HEK293T (cell line): Measurements from ENCODE around the gene KRTAP3-2.

Source experiments
- ARNT ChIP-seq: fragments of 450-650 bp; IDR thresholded peaks from 2 replicates; pipeline ENCODE4 v1.6.1; 2017; ENCODE audit warnings: mild to moderate bottlenecking
- BHLHE40 ChIP-seq: fragments of 450-650 bp; IDR thresholded peaks from 2 replicates; pipeline ENCODE4 v1.6.1; 2016; ENCODE audit warnings: mild to moderate bottlenecking, moderate library complexity, borderline replicate concordance
- CTBP1 ChIP-seq: fragments of 450-650 bp; IDR thresholded peaks from 2 replicates; pipeline ENCODE4 v1.6.1; 2016; ENCODE audit warnings: borderline replicate concordance
- ELF4 ChIP-seq: fragments of 450-650 bp; IDR thresholded peaks from 2 replicates; pipeline ENCODE4 v1.6.1; 2017; ENCODE audit warnings: antibody characterized with exemption
- FOXA1 ChIP-seq: fragments of 450-650 bp; IDR thresholded peaks from 2 replicates; pipeline ENCODE4 v1.6.1; 2016; ENCODE audit warnings: mild to moderate bottlenecking
- FOXK2 ChIP-seq: fragments of 450-650 bp; IDR thresholded peaks from 2 replicates; pipeline ENCODE4 v1.6.1; 2016; ENCODE audit warnings: mild to moderate bottlenecking
- FOXM1 ChIP-seq: fragments of 450-650 bp; IDR thresholded peaks from 2 replicates; pipeline ENCODE4 v1.6.1; 2017; ENCODE audit warnings: mild to moderate bottlenecking, borderline replicate concordance
- L3MBTL2 ChIP-seq: fragments of 450-650 bp; conservative IDR thresholded peaks from 2 replicates; pipeline ENCODE4 v1.6.1; 2016; ENCODE audit warnings: mild to moderate bottlenecking
- LEF1 ChIP-seq: fragments of 450-650 bp; IDR thresholded peaks from 2 replicates; pipeline ENCODE4 v1.6.1; 2017; ENCODE audit warnings: mild to moderate bottlenecking, borderline replicate concordance
- NFRKB ChIP-seq: fragments of 450-650 bp; IDR thresholded peaks from 2 replicates; pipeline ENCODE4 v1.6.1; 2016; ENCODE audit warnings: mild to moderate bottlenecking, moderate library complexity
- SP1 ChIP-seq: fragments of 450-650 bp; IDR thresholded peaks from 2 replicates; pipeline ENCODE4 v1.6.1; 2017
- TARDBP ChIP-seq: fragments of 450-650 bp; IDR thresholded peaks from 2 replicates; pipeline ENCODE4 v1.6.1; 2016
- ZNF384 ChIP-seq: fragments of 450-650 bp; IDR thresholded peaks from 2 replicates; pipeline ENCODE4 v1.6.1; 2016
- TF ChIP-seq, protein P1 (sequence below): fragments of 450-650 bp; IDR thresholded peaks from 2 replicates; pipeline ENCODE4 v1.6.1; 2016

GRCh38 chr17:40993839-40994238, 5.9 kb downstream of the KRTAP3-2 start, which contains the start of gene KRTAP3-3:
- no peak for TF ChIP-seq SP1
- no peak for TF ChIP-seq FOXK2
- TF ChIP-seq L3MBTL2, result no peak
- TF ChIP-seq LEF1, result no peak
- TF ChIP-seq ARNT, result no peak
- no peak for TF ChIP-seq ELF4
- no peak for TF ChIP-seq ZNF384
- no peak for TF ChIP-seq TARDBP
- no peak for TF ChIP-seq FOXM1
- no peak for TF ChIP-seq BHLHE40
- TF ChIP-seq NFRKB, result no peak
- TF ChIP-seq, protein P1, sequence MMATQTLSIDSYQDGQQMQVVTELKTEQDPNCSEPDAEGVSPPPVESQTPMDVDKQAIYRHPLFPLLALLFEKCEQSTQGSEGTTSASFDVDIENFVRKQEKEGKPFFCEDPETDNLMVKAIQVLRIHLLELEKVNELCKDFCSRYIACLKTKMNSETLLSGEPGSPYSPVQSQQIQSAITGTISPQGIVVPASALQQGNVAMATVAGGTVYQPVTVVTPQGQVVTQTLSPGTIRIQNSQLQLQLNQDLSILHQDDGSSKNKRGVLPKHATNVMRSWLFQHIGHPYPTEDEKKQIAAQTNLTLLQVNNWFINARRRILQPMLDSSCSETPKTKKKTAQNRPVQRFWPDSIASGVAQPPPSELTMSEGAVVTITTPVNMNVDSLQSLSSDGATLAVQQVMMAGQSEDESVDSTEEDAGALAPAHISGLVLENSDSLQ, result no peak
- no peak for TF ChIP-seq FOXA1
- TF ChIP-seq CTBP1, result no peak
